Upper lobe of left lung (tissue), 6 donors: Measurements from ENCODE around the gene ALDOB. TPM values are rescaled to one million over a fixed set of nuclear protein-coding genes. Genes with fewer than 3 reads are reported as not detected.
A peak's percentile ranks its signal among the peaks of the same experiment; 100 is the strongest.

Experiments used
- ATAC-seq, 2 donors: fragments of 200-7000 bp; cut with Tn5 transposase; one replicate each; pipeline ENCODE4 v1.9.1; 2022; ENCODE audit warnings: mild to moderate bottlenecking in 2 of 2, moderate library complexity in 2 of 2; ENCODE audit not compliant: low FRiP score in 2 of 2
- DNase-seq, 2 donors: peaks; one replicate each; pipeline ENCODE4 v3.0.0-alpha.2; 2019 to 2020
- H3K27ac ChIP-seq, 4 donors: fragments of 200-600 bp; sonication (generic); one replicate each; pipeline ENCODE4 v1.5.1; 2016 to 2019
- H3K27me3 ChIP-seq, 4 donors: fragments of 200-600 bp; sonication (generic); one replicate each; pipeline ENCODE4 v1.5.1; 2017 to 2019
- H3K36me3 ChIP-seq, 4 donors: fragments of 200-600 bp; sonication (generic); one replicate each; pipeline ENCODE4 v1.5.1; 2016 to 2019
- H3K4me1 ChIP-seq, 4 donors: fragments of 200-600 bp; sonication (generic); one replicate each; pipeline ENCODE4 v1.5.1; 2018 to 2019
- H3K4me3 ChIP-seq, 4 donors: fragments of 200-600 bp; sonication (generic); one replicate each; pipeline ENCODE4 v1.5.1; 2017 to 2019; ENCODE audit warnings: mild to moderate bottlenecking in 2 of 4, moderate library complexity in 1 of 4
- H3K9me3 ChIP-seq, 4 donors: fragments of 200-600 bp; sonication (generic); one replicate each; pipeline ENCODE4 v1.5.1; 2018 to 2019
- EP300 ChIP-seq, 4 donors: sonication (generic); formaldehyde crosslinking; IDR thresholded peaks; one replicate each; pipeline ENCODE4 v1.5.1; 2017; ENCODE audit warnings: antibody characterized with exemption in 4 of 4, control low read depth in 2 of 4
- POLR2A ChIP-seq, 4 donors: fragments of 450-650 bp; IDR thresholded peaks; one replicate each; pipeline ENCODE4 v1.5.1; 2016 to 2017; ENCODE audit warnings: antibody characterized with exemption in 4 of 4, mild to moderate bottlenecking in 2 of 4
- POLR2AphosphoS5 ChIP-seq, 2 donors: sonication (generic); formaldehyde crosslinking; IDR thresholded peaks; one replicate each; pipeline ENCODE4 v1.5.1; 2017; ENCODE audit warnings: antibody characterized with exemption in 2 of 2
- WGBS, 2 donors: methylation state at CpG; one replicate each; pipeline ENCODE4 v1.1.5; 2017 to 2018; 5-methylcytosine and 5-hydroxymethylcytosine counted together
- total RNA-seq, 6 donors: library from RNA; depleted of rRNA in 4 of 6; stranded (reverse); fragments of >200 nt in 4 of 6; gene quantifications; one replicate each; pipeline versions ENCODE4 v1.1.0 to v1.2.1, GENCODE V29; 2016 to 2021
- TF ChIP-seq, protein P1 (sequence below), 6 experiments: fragments of 450-650 bp in 4 of 6; fragments of 200-600 bp in 2 of 6; sonication (generic) in 2 of 6; IDR thresholded peaks; one replicate each; pipeline ENCODE4 v1.5.1; 2016 to 2019; ENCODE audit warnings: antibody characterized with exemption in 6 of 6
- donor health status: DM: no; HTN: no; CAD: no; lungs with moderate emphysema.
- donor health status: DM: no; HTN: yes; CAD: no; lungs with severe emphysema.

The ALDOB gene
- total RNA-seq, 6 donors from 2014 or later = 1.3 to 1.8 TPM; not detected in 4

DNA sequence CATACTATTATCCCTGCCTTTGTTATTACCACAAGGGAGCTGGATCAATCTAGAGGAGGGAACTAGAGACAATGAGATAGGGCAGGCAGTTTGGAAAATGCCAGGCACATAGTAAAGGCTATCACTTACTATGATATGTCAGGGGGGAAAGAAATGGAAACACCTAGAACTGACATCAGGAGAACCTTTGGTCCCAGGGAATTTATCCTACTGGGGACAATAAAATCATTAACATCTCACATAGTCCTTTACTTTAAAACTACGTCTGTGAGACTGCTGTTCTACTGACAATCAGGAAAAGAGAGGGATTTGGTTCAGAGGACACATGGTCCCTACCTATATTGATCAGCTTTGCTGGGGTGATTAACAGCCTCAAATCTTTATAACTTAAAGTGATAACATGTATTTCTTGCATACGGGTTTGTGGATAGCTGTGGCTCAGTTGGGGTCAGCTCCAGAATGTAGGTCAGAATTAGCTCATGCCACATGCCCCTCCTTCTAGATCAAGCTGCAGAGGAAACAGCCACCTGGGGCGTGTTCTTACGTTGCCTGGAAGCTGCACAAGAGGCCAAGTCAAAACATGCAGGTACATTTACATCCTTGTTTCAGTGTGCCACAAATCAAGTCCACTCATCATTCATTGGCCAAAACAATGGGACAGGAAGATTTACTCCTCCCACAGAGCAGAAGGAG, 43.9 kb upstream of the ALDOB start:
- Histone ChIP-seq H3K36me3 (peaks cover 0 to 9% (median 0%) of the 10 kb centered on the region in 4 donors), H3K9me3 (no peaks in the 10 kb centered on the region), H3K4me1 (no peaks in the 10 kb centered on the region), H3K27ac (peak overlapping the region in 1 of 4 donors; percentile 12), H3K27me3 (no peaks in the 10 kb centered on the region), H3K4me3 (no peak overlapping the region)
- DNase-seq (peak in 1 of 2 donors; percentile 30), ATAC-seq (peak in 1 of 2 donors; percentile 56)
- TF ChIP-seq POLR2AphosphoS5 (IDR thresholded peaks at IDR 0.05) (no peak), POLR2A (IDR thresholded peaks at IDR 0.05) (no peak), EP300 (IDR thresholded peaks at IDR 0.05) (no peak)
- TF ChIP-seq, protein P1, sequence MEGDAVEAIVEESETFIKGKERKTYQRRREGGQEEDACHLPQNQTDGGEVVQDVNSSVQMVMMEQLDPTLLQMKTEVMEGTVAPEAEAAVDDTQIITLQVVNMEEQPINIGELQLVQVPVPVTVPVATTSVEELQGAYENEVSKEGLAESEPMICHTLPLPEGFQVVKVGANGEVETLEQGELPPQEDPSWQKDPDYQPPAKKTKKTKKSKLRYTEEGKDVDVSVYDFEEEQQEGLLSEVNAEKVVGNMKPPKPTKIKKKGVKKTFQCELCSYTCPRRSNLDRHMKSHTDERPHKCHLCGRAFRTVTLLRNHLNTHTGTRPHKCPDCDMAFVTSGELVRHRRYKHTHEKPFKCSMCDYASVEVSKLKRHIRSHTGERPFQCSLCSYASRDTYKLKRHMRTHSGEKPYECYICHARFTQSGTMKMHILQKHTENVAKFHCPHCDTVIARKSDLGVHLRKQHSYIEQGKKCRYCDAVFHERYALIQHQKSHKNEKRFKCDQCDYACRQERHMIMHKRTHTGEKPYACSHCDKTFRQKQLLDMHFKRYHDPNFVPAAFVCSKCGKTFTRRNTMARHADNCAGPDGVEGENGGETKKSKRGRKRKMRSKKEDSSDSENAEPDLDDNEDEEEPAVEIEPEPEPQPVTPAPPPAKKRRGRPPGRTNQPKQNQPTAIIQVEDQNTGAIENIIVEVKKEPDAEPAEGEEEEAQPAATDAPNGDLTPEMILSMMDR (IDR thresholded peaks at IDR 0.05) = no peak
- 48 to 52% methylated on average over 4 of the region's 4 CpGs for WGBS, 2 donors

GRCh38 chr9:101478906-101479305, 43.3 kb upstream of the ALDOB start:
- H3K4me3 ChIP-seq = no peak overlapping the region
- 48 to 67% methylated on average over 3 of the region's 3 CpGs for WGBS, 2 donors
- peak overlapping the region in 1 of 4 donors; percentile 12 for H3K27ac ChIP-seq
- no peaks in the 10 kb centered on the region for H3K4me1 ChIP-seq
- H3K9me3 ChIP-seq = no peaks in the 10 kb centered on the region
- TF ChIP-seq EP300 (IDR thresholded peaks at IDR 0.05) (no peak), POLR2A (IDR thresholded peaks at IDR 0.05) (no peak), POLR2AphosphoS5 (IDR thresholded peaks at IDR 0.05) (no peak)
- TF ChIP-seq, protein P1 (IDR thresholded peaks at IDR 0.05) = no peak
- no peak for ATAC-seq
- no peak for DNase-seq
- H3K27me3 ChIP-seq = no peaks in the 10 kb centered on the region
- H3K36me3 ChIP-seq = peaks cover 0 to 9% (median 0%) of the 10 kb centered on the region in 4 donors

GRCh38 chr9:101478444-101478843, 42.9 kb upstream of the ALDOB start:
- Histone ChIP-seq H3K36me3 (peaks cover 0 to 9% (median 0%) of the 10 kb centered on the region in 4 donors), H3K4me1 (no peaks in the 10 kb centered on the region), H3K27me3 (no peaks in the 10 kb centered on the region), H3K9me3 (no peaks in the 10 kb centered on the region), H3K27ac (no peak overlapping the region), H3K4me3 (no peak overlapping the region)
- ATAC-seq (no peak), DNase-seq (no peak)
- 72 to 83% methylated on average over 4 of the region's 4 CpGs for WGBS, 2 donors
- no peak for TF ChIP-seq EP300 (IDR thresholded peaks at IDR 0.05)
- no peak for TF ChIP-seq POLR2AphosphoS5 (IDR thresholded peaks at IDR 0.05)
- TF ChIP-seq POLR2A (IDR thresholded peaks at IDR 0.05) = no peak
- TF ChIP-seq, protein P1 (IDR thresholded peaks at IDR 0.05) = no peak

- H3K36me3 ChIP-seq = peaks cover 0 to 9% (median 0%) of the 10 kb centered on the region in 4 donors
- WGBS, 2 donors = 58 to 75% methylated on average over 1 of the region's 1 CpG
- TF ChIP-seq EP300 (IDR thresholded peaks at IDR 0.05) (no peak), POLR2A (IDR thresholded peaks at IDR 0.05) (no peak)
Measured at GRCh38 chr9:101477736-101478135, 42.2 kb upstream of the ALDOB start.

GRCh38 chr9:101477214-101477613, 41.6 kb upstream of the ALDOB start:
- Histone ChIP-seq H3K27ac (no peak overlapping the region), H3K36me3 (peaks cover 0 to 9% (median 0%) of the 10 kb centered on the region in 4 donors), H3K4me1 (no peaks in the 10 kb centered on the region), H3K27me3 (no peaks in the 10 kb centered on the region), H3K9me3 (no peaks in the 10 kb centered on the region), H3K4me3 (no peak overlapping the region)
- no peak for ATAC-seq
- WGBS, 2 donors = 73 to 82% methylated on average over 4 of the region's 4 CpGs
- TF ChIP-seq POLR2A (IDR thresholded peaks at IDR 0.05) (no peak), EP300 (IDR thresholded peaks at IDR 0.05) (no peak), POLR2AphosphoS5 (IDR thresholded peaks at IDR 0.05) (no peak)
- TF ChIP-seq, protein P1 (IDR thresholded peaks at IDR 0.05) = no peak
- DNase-seq = no peak

More at GRCh38 chr9:101477736-101478135, 42.2 kb upstream of the ALDOB start:
- ATAC-seq (no peak), DNase-seq (no peak)
- Histone ChIP-seq H3K4me1 (no peaks in the 10 kb centered on the region), H3K9me3 (no peaks in the 10 kb centered on the region), H3K4me3 (no peak overlapping the region), H3K27me3 (no peaks in the 10 kb centered on the region), H3K27ac (no peak overlapping the region)
